ENCODE data around the gene TXN2.
"Not testable (repeated sequence)": the region's sequence is repeated elsewhere in the genome, so short reads cannot be mapped to it uniquely, and the experiment has no call there.

The TXN2 gene

GRCh38 chr22:36455571-36456463 is 25.6 kb downstream of the TXN2 start:
- DNase-seq (ENCODE audit: low read depth): no peak

GRCh38 chr22:36454916-36455570 is 26.4 kb downstream of the TXN2 start:
- peak; percentile 95 for DNase-seq (ENCODE audit: low read depth)

- no peak for DNase-seq (ENCODE audit: low read depth)
Observed at GRCh38 chr22:36453855-36454378, 27.5 kb downstream of the TXN2 start.

GRCh38 chr22:36452978-36453607 is 28.3 kb downstream of the TXN2 start:
- DNase-seq (ENCODE audit: low read depth): not testable (repeated sequence)

GRCh38 chr22:36452250-36452977 is 29.0 kb downstream of the TXN2 start:
- DNase-seq (ENCODE audit: low read depth): no peak

- DNase-seq (ENCODE audit: low read depth): not testable (repeated sequence)
Observed at GRCh38 chr22:36450923-36451322, 30.5 kb downstream of the TXN2 start.

GRCh38 chr22:36449596-36450175 is 31.8 kb downstream of the TXN2 start:
- no peak for DNase-seq (ENCODE audit: low read depth)

- DNase-seq (ENCODE audit: low read depth): no peak
Observed at GRCh38 chr22:36447632-36448031, 33.8 kb downstream of the TXN2 start.

GRCh38 chr22:36445158-36445668 is 36.2 kb downstream of the TXN2 start:
- no peak for DNase-seq (ENCODE audit: low read depth)

GRCh38 chr22:36443198-36443770 is 38.2 kb downstream of the TXN2 start:
- no peak for DNase-seq (ENCODE audit: low read depth)

- DNase-seq (ENCODE audit: low read depth): no peak
Observed at GRCh38 chr22:36442506-36443197, 38.8 kb downstream of the TXN2 start.

- DNase-seq (ENCODE audit: low read depth): no peak
Observed at GRCh38 chr22:36440429-36441002, 40.9 kb downstream of the TXN2 start.

GRCh38 chr22:36439481-36440271 is 41.8 kb downstream of the TXN2 start:
- no peak for DNase-seq (ENCODE audit: low read depth)

GRCh38 chr22:36435516-36436415 is 45.7 kb downstream of the TXN2 start:
- DNase-seq (ENCODE audit: low read depth): peak; percentile 31

- no peak for DNase-seq (ENCODE audit: low read depth)
Observed at GRCh38 chr22:36433318-36434231, 47.9 kb downstream of the TXN2 start.

- no peak for DNase-seq (ENCODE audit: low read depth)
Observed at GRCh38 chr22:36432592-36433317, 48.7 kb downstream of the TXN2 start.
